ENCODE results near the gene MOBP. TPM values are rescaled to one million over a fixed set of nuclear protein-coding genes. Genes with fewer than 3 reads are reported as not detected.

Gene MOBP
- total RNA-seq, 1 experiment from 2014 or later: not detected

DNA sequence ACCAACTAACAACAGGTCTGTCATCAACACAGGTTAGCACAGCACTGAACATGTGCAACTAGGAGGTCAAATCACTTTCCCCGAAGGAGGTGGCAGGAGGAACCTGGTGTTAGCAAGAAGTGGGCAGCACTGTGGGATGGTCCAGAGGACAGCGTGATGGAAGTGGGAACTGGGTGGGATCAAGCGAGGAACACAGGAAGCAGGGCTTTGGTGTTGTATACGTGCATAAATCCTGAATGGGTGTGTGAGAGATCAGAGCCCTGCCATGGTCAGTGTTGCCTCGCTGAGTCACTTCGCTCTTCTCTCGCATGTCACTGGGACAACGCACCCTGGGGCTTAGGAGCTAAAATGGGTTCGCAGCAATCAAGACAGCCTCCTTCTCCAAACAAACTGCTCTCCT, 62.1 kb downstream of the MOBP start:
- intact Hi-C loops (cut with micrococcal nuclease): no loop called here
- CTCF ChIA-PET: no interaction called here
- Histone ChIP-seq H3K9me2 (replicated peaks; ENCODE audit: low read length) (no peaks in the 10 kb centered on the region), H3K9ac (ENCODE audit: low read length) (no peak overlapping the region), H3K4me1 (ENCODE audit: insufficient read depth, low read length) (no peaks in the 10 kb centered on the region), H3K36me3 (ENCODE audit: low read depth, low read length) (no peaks in the 10 kb centered on the region), H3F3A (ENCODE audit: low read length, unreplicated experiment) (no peaks in the 10 kb centered on the region), H3K79me2 (ENCODE audit: low read length) (no peaks in the 10 kb centered on the region), H3K4me2 (ENCODE audit: low read length) (no peak overlapping the region), H3K4me3 (ENCODE audit: low read length) (no peak overlapping the region), H3K27me3 (ENCODE audit: low read length) (peaks cover 10% of the 10 kb centered on the region; the same call in 1 of the 2 replicates), H3K9me3 (ENCODE audit: low read length) (no peaks in the 10 kb centered on the region), H3K27ac (ENCODE audit: low read length) (no peak overlapping the region), H2AFZ (ENCODE audit: low read length) (no peak overlapping the region), H4K20me1 (ENCODE audit: low read length) (no peaks in the 10 kb centered on the region)
- BruUV-seq (replicated peaks): no TSS peak
- POLR2A ChIA-PET (ENCODE audit: unreplicated experiment): no interaction called here
- ATAC-seq (no peak), DNase-seq (no peak)
- no peak for TF ChIP-seq EZH2 (IDR thresholded peaks at IDR 0.05; ENCODE audit: low read length, unreplicated experiment)
- no peak for TF ChIP-seq EZH2phosphoT487 (IDR thresholded peaks at IDR 0.05; ENCODE audit: borderline replicate concordance, low read length)
- no peak for TF ChIP-seq CTCF (conservative IDR thresholded peaks at IDR 0.05; ENCODE audit: low read depth, low read length)

- TF ChIP-seq CTCF (conservative IDR thresholded peaks at IDR 0.05; ENCODE audit: low read depth, low read length): no peak
- no peak for TF ChIP-seq EZH2 (IDR thresholded peaks at IDR 0.05; ENCODE audit: low read length, unreplicated experiment)
- no peak for TF ChIP-seq EZH2phosphoT487 (IDR thresholded peaks at IDR 0.05; ENCODE audit: borderline replicate concordance, low read length)
- Histone ChIP-seq H3K9ac (ENCODE audit: low read length) (no peak overlapping the region), H3K36me3 (ENCODE audit: low read depth, low read length) (no peaks in the 10 kb centered on the region), H3K4me1 (ENCODE audit: insufficient read depth, low read length) (no peaks in the 10 kb centered on the region), H4K20me1 (ENCODE audit: low read length) (no peaks in the 10 kb centered on the region), H3K9me2 (replicated peaks; ENCODE audit: low read length) (no peaks in the 10 kb centered on the region), H3K79me2 (ENCODE audit: low read length) (no peaks in the 10 kb centered on the region), H3K27me3 (ENCODE audit: low read length) (peaks cover 18% of the 10 kb centered on the region), H3K27ac (ENCODE audit: low read length) (no peak overlapping the region), H3K4me3 (ENCODE audit: low read length) (no peak overlapping the region), H3K4me2 (ENCODE audit: low read length) (no peak overlapping the region), H2AFZ (ENCODE audit: low read length) (no peak overlapping the region), H3F3A (ENCODE audit: low read length, unreplicated experiment) (no peaks in the 10 kb centered on the region), H3K9me3 (ENCODE audit: low read length) (no peaks in the 10 kb centered on the region)
- no peak for DNase-seq
- POLR2A ChIA-PET (ENCODE audit: unreplicated experiment): no interaction called here
- BruUV-seq (replicated peaks): no TSS peak
- ATAC-seq: no peak
- CTCF ChIA-PET: no interaction called here
- intact Hi-C loops (cut with micrococcal nuclease): no loop called here
Measured at GRCh38 chr3:39531066-39531465, 63.6 kb downstream of the MOBP start.

DNA sequence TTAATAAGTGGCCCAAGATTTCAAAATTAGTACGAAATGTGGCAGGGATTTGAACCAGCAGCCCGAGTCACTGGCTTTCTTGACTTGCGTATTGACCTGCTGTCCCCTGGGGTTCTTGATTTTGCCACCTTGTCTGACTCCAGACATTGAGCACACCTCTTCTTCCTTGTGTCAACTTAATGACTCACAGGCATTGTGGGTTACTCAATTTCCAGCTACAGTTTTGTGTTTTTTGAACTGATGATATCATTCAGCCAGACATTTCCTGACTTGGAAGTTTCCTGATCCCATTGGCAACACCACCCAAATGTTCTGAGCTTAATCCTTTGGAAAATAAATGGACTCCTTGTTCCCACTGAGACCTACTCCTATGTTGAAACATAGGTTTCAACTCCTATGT, 64.2 kb downstream of the MOBP start:
- intact Hi-C loops (cut with micrococcal nuclease): no loop called here
- peak; percentile 51 for DNase-seq
- no peak overlapping the region for H3K9ac ChIP-seq (ENCODE audit: low read length)
- H3K9me3 ChIP-seq (ENCODE audit: low read length): no peaks in the 10 kb centered on the region
- no peak overlapping the region for H3K27ac ChIP-seq (ENCODE audit: low read length)
- no peaks in the 10 kb centered on the region for H3K79me2 ChIP-seq (ENCODE audit: low read length)
- no peaks in the 10 kb centered on the region for H3K36me3 ChIP-seq (ENCODE audit: low read depth, low read length)
- H3K4me2 ChIP-seq (ENCODE audit: low read length): no peak overlapping the region
- POLR2A ChIA-PET (ENCODE audit: unreplicated experiment): no interaction called here
- no TSS peak for BruUV-seq (replicated peaks)
- no peak overlapping the region for H3K4me3 ChIP-seq (ENCODE audit: low read length)
- H3K9me2 ChIP-seq (replicated peaks; ENCODE audit: low read length): no peaks in the 10 kb centered on the region
- no peak overlapping the region for H2AFZ ChIP-seq (ENCODE audit: low read length)
- peaks cover 18% of the 10 kb centered on the region for H3K27me3 ChIP-seq (ENCODE audit: low read length)
- no peaks in the 10 kb centered on the region for H3F3A ChIP-seq (ENCODE audit: low read length, unreplicated experiment)
- no peak for TF ChIP-seq EZH2 (IDR thresholded peaks at IDR 0.05; ENCODE audit: low read length, unreplicated experiment)
- no peak for TF ChIP-seq EZH2phosphoT487 (IDR thresholded peaks at IDR 0.05; ENCODE audit: borderline replicate concordance, low read length)
- TF ChIP-seq CTCF (conservative IDR thresholded peaks at IDR 0.05; ENCODE audit: low read depth, low read length): no peak
- CTCF ChIA-PET: no interaction called here
- no peaks in the 10 kb centered on the region for H3K4me1 ChIP-seq (ENCODE audit: insufficient read depth, low read length)
- no peaks in the 10 kb centered on the region for H4K20me1 ChIP-seq (ENCODE audit: low read length)
- no peak for ATAC-seq

Measured in PC-3 (cell line).